ENCODE measurements around the gene FNDC3B. TPM values are rescaled to one million over a fixed set of nuclear protein-coding genes. Genes with fewer than 3 reads are reported as not detected.

Gene FNDC3B
- total RNA-seq: 23.6 and 34.1 TPM in 2 replicates

GRCh38 chr3:172039436-172040077 is at the start of gene FNDC3B:
Gene FNDC3B, plus strand, starts transcription at chr3:172039578. Its CDS starts 72,902 bp downstream, at chr3:172112480.

GRCh38 chr3:172447611-172448579 is 408.5 kb downstream of the FNDC3B start, which contains the start of gene GHSR:
Gene GHSR, minus strand, starts transcription at chr3:172448456. Its CDS starts 43 bp downstream, at chr3:172448413.

Other genes with a start within 250 kb of the FNDC3B start
- gene PLD1, start 229.1 kb upstream of the FNDC3B start, total RNA-seq: 7.7 and 8.5 TPM in 2 replicates
- gene TMEM212, start 196.2 kb upstream of the FNDC3B start, total RNA-seq: not detected in 2 replicates

Measured in hair follicular keratinocyte (primary cell).